ENCODE measurements around the gene NUP188. TPM values are rescaled to one million over a fixed set of nuclear protein-coding genes. Genes with fewer than 3 reads are reported as not detected.

NUP188 gene
- total and polyA plus RNA-seq, 2 of the 4 experiments (the other 2 are of a cell fraction) = 53.0 to 59.1 TPM

- H2AFZ ChIP-seq (replicated peaks; ENCODE audit: low read length, poor library complexity) = no peak overlapping the region
- ATAC-seq (ENCODE audit: low read depth) (no peak), DNase-seq (no peak)
- H4K20me1 ChIP-seq (ENCODE audit: insufficient read depth, low read length) = peaks cover 7% of the 10 kb centered on the region
- ChIA-PET POLR2A (ENCODE audit: unreplicated experiment) (no interaction called here), CTCF (no interaction called here)
- no peak overlapping the region for H4K5ac ChIP-seq (ENCODE audit: low read depth, low read length)
- no peak overlapping the region for H2AK9ac ChIP-seq (replicated peaks; ENCODE audit: low read depth, low read length, poor library complexity)
- no peak overlapping the region for H2BK5ac ChIP-seq (ENCODE audit: low read depth, low read length, poor library complexity, severe bottlenecking)
- no peaks in the 10 kb centered on the region for H3K27me3 ChIP-seq (ENCODE audit: control insufficient read depth, insufficient read depth, low read length)
- no peak overlapping the region for H3K18ac ChIP-seq (ENCODE audit: low read depth, low read length)
- H4K8ac ChIP-seq (ENCODE audit: low read depth in 2 of 2, low read length in 2 of 2) = no peak overlapping the region
- H3K56ac ChIP-seq (ENCODE audit: extremely low read depth, insufficient read depth, low read length) = no peak overlapping the region
- H3K79me1 ChIP-seq (ENCODE audit: low read depth in 1 of 2, low read length in 2 of 2) = peaks cover 3 to 13% of the 10 kb centered on the region in 2 experiments; a peak in 1 of 4 replicates
- H3K9me3 ChIP-seq (ENCODE audit: control insufficient read depth, insufficient read depth, low read length) = no peaks in the 10 kb centered on the region
- H3K9ac ChIP-seq (ENCODE audit: low read depth, low read length) = no peak overlapping the region
- in situ Hi-C loops (cut with MboI; ENCODE audit: low sequenced_read_pairs) (no loop called here), dilution Hi-C loops (cut with HindIII; ENCODE audit: low sequenced_read_pairs, unreplicated experiment) (no loop called here), intact Hi-C loops (cut with micrococcal nuclease) (no loop called here)
- no peak overlapping the region for H3K4me3 ChIP-seq (ENCODE audit: insufficient read depth, low read depth, low read length)
- H3K4me1 ChIP-seq (ENCODE audit: control insufficient read depth, insufficient read depth, low read length) = no peaks in the 10 kb centered on the region
- no peak overlapping the region for H3K4ac ChIP-seq (ENCODE audit: low read depth, low read length)
- no peak for TF ChIP-seq SMC3 (IDR thresholded peaks at IDR 0.05; ENCODE audit: low read depth, low read length)
- TF ChIP-seq MXI1 (IDR thresholded peaks at IDR 0.05; ENCODE audit: borderline replicate concordance, low read depth, low read length) = no peak
- no peak for TF ChIP-seq RCOR1 (IDR thresholded peaks at IDR 0.05; ENCODE audit: insufficient replicate concordance, low read length)
- no peak for TF ChIP-seq NFE2L2 (IDR thresholded peaks at IDR 0.05; ENCODE audit: low read depth, low read length)
- TF ChIP-seq, protein P1, sequence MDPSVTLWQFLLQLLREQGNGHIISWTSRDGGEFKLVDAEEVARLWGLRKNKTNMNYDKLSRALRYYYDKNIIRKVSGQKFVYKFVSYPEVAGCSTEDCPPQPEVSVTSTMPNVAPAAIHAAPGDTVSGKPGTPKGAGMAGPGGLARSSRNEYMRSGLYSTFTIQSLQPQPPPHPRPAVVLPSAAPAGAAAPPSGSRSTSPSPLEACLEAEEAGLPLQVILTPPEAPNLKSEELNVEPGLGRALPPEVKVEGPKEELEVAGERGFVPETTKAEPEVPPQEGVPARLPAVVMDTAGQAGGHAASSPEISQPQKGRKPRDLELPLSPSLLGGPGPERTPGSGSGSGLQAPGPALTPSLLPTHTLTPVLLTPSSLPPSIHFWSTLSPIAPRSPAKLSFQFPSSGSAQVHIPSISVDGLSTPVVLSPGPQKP (IDR thresholded peaks at IDR 0.05; ENCODE audit: borderline replicate concordance, low read depth, low read length) = no peak
- TF ChIP-seq BHLHE40 (IDR thresholded peaks at IDR 0.05; ENCODE audit: low read depth, low read length) = no peak
- no peak for TF ChIP-seq MAFK (IDR thresholded peaks at IDR 0.05; ENCODE audit: low read depth, low read length)
- TF ChIP-seq MAZ (IDR thresholded peaks at IDR 0.05; ENCODE audit: borderline replicate concordance, low read depth, low read length) = no peak
- TF ChIP-seq, protein P2, sequence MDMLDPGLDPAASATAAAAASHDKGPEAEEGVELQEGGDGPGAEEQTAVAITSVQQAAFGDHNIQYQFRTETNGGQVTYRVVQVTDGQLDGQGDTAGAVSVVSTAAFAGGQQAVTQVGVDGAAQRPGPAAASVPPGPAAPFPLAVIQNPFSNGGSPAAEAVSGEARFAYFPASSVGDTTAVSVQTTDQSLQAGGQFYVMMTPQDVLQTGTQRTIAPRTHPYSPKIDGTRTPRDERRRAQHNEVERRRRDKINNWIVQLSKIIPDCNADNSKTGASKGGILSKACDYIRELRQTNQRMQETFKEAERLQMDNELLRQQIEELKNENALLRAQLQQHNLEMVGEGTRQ (IDR thresholded peaks at IDR 0.05; ENCODE audit: low read depth, low read length) = no peak
- TF ChIP-seq CEBPB (IDR thresholded peaks at IDR 0.05; ENCODE audit: low read depth, low read length) = no peak
- TF ChIP-seq RFX5 (IDR thresholded peaks at IDR 0.05; ENCODE audit: low read depth, low read length) = no peak
- TF ChIP-seq CHD1 (IDR thresholded peaks at IDR 0.05; ENCODE audit: low read depth, low read length) = no peak
- no peak for TF ChIP-seq FOS (IDR thresholded peaks at IDR 0.05; ENCODE audit: low read depth, low read length)
- TF ChIP-seq RAD21 (IDR thresholded peaks at IDR 0.05; ENCODE audit: low read length) = no peak
- no peak overlapping the region for H3K14ac ChIP-seq (replicated peaks; ENCODE audit: low read depth, low read length)
- no TSS peak for BruUV-seq (replicated peaks)
- no peak overlapping the region for H2BK20ac ChIP-seq (ENCODE audit: low read depth, low read length)
- no peak overlapping the region for H2AK5ac ChIP-seq (ENCODE audit: low read depth, low read length)
- no peak overlapping the region for H3K23ac ChIP-seq (ENCODE audit: low read depth, low read length)
- no peak overlapping the region for H2BK120ac ChIP-seq (ENCODE audit: low read depth, low read length)
- no peak overlapping the region for H2BK15ac ChIP-seq (ENCODE audit: low read depth, low read length)
- no peaks in the 10 kb centered on the region for H3K9me1 ChIP-seq (ENCODE audit: insufficient read depth, low read length)
- no peak overlapping the region for H3K4me2 ChIP-seq (ENCODE audit: low read depth, low read length)
- H4K91ac ChIP-seq (ENCODE audit: insufficient read depth, low read depth, low read length) = no peak overlapping the region
- H3K36me3 ChIP-seq (ENCODE audit: control insufficient read depth, insufficient read depth, low read length) = peaks cover 26% of the 10 kb centered on the region; the same call in 1 of the 2 replicates
- 98% methylated on average over 6 of the region's 11 CpGs; no CpG with 5 or more reads in 1 of the 2 experiments for WGBS, 2 experiments (ENCODE audit: extremely low coverage in 2 of 2, insufficient read length in 1 of 2)
- H3K27ac ChIP-seq (ENCODE audit: insufficient read depth, low read length) = no peak overlapping the region
Observed at GRCh38 chr9:129014124-129014523, 66.6 kb downstream of the NUP188 start.
